EH (cell line): ENCODE results near the gene WFIKKN1.

Source experiments
- DNase-seq: peaks from one replicate; pipeline ENCODE4 v3.0.0-alpha.2; 2015; ENCODE audit warnings: low read depth

WFIKKN1 gene

DNA sequence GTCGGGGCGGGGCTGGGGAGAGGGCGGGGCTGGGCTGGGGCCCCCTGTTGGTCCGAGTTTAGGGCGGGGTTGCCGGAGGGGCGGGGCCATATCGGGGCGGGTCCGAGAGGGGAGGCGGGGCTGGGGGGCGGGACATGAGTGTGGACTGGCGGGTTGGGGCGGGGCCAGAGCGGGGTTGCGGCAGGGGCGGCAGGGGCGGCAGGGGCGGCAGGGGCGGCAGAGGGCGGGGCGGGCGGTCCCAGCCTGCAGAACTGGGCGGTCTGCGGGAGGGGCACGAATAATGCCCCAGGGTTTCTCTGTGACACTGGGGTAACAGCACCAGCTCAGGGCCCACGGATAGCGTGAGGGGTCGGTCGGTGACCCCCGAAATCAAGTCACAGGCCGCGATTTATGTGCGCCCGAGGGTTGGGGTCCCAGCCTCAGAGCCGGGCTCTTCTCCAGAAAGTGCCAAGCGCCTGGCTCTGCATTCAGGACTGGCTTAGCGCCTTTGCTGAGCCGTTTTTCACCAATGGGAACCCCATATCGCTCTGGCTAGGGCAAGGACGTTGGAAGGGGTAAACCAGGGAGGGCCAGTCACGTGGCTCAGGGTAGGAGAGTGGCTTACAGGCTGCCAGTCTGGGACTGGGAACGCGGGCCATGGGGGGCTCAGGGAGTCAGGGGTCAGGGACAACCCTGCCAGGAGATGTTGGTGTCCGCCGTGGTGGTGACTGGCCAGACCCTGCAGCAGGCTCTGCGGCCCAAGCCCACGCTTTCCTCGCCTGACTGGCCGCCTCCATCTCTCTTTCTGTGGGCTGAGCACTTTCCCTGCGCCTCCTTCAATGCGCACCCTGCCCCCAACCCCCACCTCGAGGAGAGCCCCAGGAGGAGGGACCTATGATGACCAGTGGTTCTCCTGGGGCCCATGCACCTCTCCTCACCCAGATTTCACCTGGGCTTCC lies 6.6 kb downstream of the WFIKKN1 start:
- peak; percentile 92 for DNase-seq

- no peak for DNase-seq
Observed at GRCh38 chr16:638034-638543, 7.3 kb downstream of the WFIKKN1 start.

GRCh38 chr16:638836-639235 lies 8.1 kb downstream of the WFIKKN1 start:
- no peak for DNase-seq

DNA sequence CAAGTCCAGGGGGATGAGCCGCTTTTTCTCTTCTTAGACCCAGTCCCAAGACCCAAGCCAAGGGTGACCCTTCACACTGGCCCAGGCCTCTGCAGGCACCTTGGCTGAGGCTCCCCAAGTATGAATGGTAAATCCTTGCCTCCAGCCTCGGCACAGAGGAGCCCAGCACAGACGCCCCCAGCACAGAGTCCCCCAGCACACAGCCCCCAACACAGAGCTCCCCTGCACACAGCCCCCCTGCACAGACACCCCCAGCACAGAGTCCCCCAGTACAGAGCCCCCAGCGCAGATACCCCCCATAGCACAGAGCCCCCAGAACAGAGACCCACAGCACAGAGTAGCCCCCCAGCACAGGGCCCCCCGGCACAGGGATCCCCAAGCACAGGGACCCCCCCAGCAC lies 9.8 kb downstream of the WFIKKN1 start:
- DNase-seq = no peak

GRCh38 chr16:641326-642188 lies 10.8 kb downstream of the WFIKKN1 start, which contains the start of gene MCRIP2:
Gene MCRIP2 (plus strand): TSS chr16:641828. CDS start chr16:641992, 164 bp downstream.
- DNase-seq = peak; percentile 80

GRCh38 chr16:642189-643049 lies 11.6 kb downstream of the WFIKKN1 start:
- DNase-seq = peak; percentile 31

DNA sequence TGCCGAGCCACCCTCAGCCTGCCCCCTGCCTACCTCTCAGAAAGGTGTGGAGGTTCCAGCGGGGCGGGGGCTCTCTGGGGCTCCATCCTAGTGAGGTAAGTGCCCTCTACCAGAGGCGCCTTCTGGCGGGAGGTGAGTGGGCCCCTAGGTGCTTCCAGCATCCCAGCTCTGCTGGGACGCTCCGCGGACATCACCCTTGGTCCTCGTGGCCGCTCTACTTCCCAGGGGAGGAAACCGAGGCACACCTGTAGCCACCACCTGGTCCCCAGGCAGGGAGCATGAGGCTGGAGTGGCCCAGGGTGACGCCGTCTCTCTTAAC lies 12.2 kb downstream of the WFIKKN1 start:
- no peak for DNase-seq

DNA sequence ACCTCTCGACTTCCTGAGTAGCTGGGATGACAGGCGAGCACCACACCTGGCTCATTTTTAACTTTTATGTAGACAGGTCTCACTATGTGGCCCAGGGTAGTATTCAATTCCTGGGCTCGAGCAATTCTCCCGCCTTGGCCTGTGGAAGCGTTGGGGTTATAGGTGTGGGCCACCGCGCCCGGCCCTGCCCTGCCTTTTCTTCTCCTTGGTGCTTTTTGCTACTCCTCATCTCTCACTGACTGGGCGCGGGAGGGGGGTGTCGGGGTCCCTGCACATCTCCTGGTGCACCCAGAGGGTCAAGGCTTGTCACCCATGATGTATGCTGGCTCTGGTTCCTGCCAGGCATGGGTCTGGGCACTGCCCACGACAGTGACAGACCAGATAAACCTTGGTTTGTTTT lies 13.8 kb downstream of the WFIKKN1 start:
- DNase-seq = no peak

GRCh38 chr16:645852-646678 lies 15.3 kb downstream of the WFIKKN1 start:
- no peak for DNase-seq

GRCh38 chr16:646679-647172 lies 15.9 kb downstream of the WFIKKN1 start:
- no peak for DNase-seq

- no peak for DNase-seq
Observed at GRCh38 chr16:647173-647902, 16.6 kb downstream of the WFIKKN1 start.

DNA sequence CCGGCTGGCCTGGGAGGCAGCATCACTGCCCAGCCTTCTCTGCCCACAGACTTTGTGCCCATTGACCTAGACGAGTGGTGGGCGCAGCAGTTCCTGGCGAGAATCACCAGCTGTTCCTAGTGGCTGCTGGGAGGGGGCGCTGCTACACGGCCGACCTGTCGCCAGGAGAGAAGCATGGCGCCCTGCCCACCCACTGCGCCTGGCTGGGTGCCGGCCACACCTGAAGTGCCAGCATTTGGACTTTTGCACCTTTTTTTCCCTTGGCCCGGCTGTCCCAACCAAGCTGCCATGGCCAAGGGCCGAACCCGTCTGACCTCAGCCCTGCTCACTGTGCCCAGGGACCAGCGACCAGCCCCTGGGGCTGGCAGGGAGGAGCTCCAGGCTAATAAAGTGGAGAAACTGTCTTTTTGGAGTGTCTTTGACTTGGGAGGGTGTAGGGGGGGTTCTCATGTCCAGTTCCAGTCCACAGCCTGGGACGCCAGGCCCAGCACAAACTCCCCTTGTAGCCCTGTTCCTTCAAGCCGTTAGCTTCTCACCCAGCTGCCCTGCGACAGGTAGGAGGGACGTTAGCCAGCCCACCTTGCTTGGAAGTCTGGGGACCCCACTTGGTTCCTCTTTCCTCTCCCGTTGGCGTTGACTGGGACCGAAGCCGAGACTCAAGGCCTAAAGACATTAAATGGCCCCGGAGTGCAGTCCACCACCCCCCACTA lies 17.4 kb downstream of the WFIKKN1 start:
- peak; percentile 33 for DNase-seq

DNA sequence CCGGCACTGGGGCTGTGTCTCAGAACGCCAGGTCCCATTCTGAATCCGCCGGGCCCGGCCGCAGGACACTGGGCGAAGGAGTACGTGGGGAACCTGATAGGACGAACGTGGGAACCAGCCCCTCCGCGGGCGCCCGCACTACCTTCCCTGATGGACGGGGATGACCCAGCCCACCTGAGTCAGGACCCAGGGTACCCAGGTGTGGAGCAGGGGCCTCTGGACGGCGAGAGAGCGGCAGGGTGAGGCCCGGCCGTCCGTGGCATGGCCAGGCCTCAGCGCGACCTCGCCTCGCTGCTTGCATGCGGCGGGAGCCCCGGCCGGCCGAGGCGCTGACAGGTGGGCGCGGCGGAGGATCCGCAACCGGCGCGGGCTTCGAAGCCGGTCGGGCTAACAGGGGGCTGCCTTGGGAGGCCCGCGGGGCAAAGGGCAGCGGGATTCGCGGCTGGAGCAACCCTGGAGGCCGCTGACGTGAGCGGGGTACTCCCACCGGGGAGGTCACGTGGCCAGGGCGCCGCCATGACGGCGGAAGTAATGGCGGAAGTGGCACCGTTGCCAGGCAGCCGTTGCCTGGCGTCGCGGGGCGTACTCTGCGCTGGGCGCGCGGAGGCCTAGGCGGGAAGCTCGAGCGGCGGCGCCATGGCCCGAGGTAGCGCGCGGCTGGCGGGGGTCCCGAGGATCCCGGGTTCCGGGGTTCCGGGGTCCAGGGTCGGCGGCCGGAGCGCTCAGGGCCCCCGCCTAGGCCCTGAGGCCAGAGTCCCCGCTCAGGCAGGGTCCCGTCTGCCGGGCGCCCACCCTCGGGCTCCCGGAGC lies 18.2 kb downstream of the WFIKKN1 start, which contains the start of gene WDR90:
TSS of gene WDR90 (plus strand) at position 585 of the 809 bp plus-strand sequence. CDS start at position 637, 52 bp downstream.
- peak; percentile 91 for DNase-seq

- DNase-seq = peak; percentile 39
Observed at GRCh38 chr16:649631-650030, 18.8 kb downstream of the WFIKKN1 start.

DNA sequence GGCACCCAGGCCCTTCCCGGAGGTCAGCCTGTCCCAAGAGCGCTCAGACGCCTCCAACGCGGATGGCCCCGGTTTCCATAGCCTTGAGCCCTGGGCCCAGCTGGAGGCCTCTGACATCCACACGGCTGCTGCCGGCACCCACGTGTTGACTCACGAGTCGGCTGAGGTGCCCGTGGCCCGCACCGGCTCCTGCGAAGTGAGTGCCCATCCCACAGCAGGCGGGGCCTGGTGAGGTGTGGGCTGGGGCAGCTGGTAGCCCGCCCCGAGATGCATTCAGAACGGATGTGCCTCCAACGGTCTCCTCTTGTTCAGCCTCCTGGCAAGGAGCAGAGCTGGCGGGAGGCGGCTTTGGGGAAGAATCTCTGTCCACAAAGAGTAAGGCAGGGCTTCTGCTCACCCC lies 21.1 kb downstream of the WFIKKN1 start:
- no peak for DNase-seq

DNA sequence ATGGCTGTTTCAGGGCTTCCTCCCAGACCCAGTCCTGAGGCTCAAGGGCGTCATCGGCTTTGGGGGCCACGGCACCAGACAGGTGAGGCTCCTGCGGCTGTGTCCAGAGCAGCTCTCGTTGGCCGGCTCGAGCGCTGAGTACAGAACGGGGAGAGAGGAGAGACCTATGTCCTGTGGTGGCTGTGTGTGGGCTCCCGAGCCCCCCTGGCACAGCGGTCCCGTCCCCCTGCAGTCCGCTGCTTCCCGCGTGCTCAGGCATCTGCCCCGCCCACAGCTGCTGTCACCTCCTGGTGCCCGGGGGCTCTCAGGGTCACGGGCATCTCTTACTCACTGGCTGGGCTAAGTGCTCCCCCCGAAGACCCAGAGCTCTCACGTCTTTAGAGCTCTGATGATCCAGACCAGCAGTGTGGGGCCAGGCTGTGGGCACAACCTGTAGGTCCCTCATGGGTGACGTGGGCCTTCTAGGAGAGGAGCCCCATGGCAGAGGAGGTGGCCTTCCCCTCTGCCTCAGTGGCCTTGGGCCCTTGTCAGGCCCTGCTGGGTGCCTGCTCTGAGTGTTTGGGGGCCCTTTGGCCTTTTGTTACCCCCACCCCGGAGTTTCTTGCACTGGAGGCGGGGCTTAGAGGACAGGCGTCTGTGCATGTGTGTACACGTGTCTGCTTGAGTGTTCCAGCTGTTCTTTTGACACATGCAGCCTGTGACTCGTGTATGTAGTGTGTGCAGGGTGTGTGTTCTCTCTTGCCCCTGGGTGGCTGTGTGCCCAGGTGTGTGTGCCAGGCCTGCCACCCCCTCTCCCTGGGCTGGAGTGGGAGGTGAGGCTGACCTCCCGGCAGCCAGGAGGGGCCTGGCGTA lies 21.9 kb downstream of the WFIKKN1 start:
- DNase-seq = no peak

DNA sequence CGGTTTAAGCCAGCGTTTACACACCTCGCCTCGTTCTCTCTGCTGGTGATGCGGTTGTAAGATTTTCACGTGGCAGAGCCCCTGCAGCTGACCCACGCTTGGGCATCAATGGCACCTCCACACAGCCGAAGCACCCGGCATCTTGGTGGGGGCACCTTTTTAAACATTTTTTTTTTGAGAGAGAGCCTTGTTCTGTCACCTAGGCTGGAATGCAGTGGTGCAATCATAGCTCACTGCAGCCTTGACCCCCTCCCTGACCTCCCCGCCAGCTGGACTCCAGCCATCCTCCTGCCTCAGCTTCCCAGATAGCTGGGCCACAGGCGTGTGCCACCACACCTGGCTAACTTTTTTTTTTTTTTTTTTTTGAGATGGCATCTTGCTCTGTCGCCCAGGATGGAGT lies 23.2 kb downstream of the WFIKKN1 start:
- no peak for DNase-seq
